AG08395 (cell line): ENCODE results near the gene NSA2.

Experiments
- DNase-seq: peaks from one replicate; pipeline ENCODE4 v3.0.0; 2012; ENCODE audit warnings: mixed read lengths, low spot score

Gene NSA2

GRCh38 chr5:74816875-74817274, 49.8 kb downstream of the NSA2 start:
- DNase-seq, result no peak

GRCh38 chr5:74822288-74822687, 55.2 kb downstream of the NSA2 start:
- no peak for DNase-seq

GRCh38 chr5:74829413-74829812, 62.4 kb downstream of the NSA2 start:
- no peak for DNase-seq
